K562 (cell line): ENCODE measurements around the gene HOXB5. TPM values are rescaled to one million over a fixed set of nuclear protein-coding genes. Genes with fewer than 3 reads are reported as not detected.
A peak's percentile ranks its signal among the peaks of the same experiment; 100 is the strongest.

Experiments used
- BRD9 ChIP-seq: fragments of 450-650 bp; IDR thresholded peaks from 2 replicates; pipeline ENCODE4 v1.6.1; 2018; ENCODE audit warnings: low read depth; ENCODE audit not compliant: partially characterized antibody
- CHD1 ChIP-seq: fragments of 200-600 bp; sonication (generic); IDR thresholded peaks from one replicate; pipeline ENCODE4 v1.6.1; 2012; ENCODE audit warnings: mild to moderate bottlenecking, moderate library complexity, low read length, inconsistent platforms
- FOXP1 ChIP-seq: sonication (generic); formaldehyde crosslinking; IDR thresholded peaks from 2 replicates; pipeline ENCODE4 v1.8.0; 2022; ENCODE audit warnings: mild to moderate bottlenecking, missing genetic modification reagents
- HNRNPH1 ChIP-seq: fragments of 200-400 bp; formaldehyde crosslinking; optimal IDR thresholded peaks from 2 replicates; pipeline ENCODE3; 2017; ENCODE audit warnings: low read depth, mild to moderate bottlenecking, low read length, moderate library complexity
- MYNN ChIP-seq, 2 experiments: sonication (generic); formaldehyde crosslinking in 1 of 2; IDR thresholded peaks; 2 replicates each; pipeline versions ENCODE4 v1.5.0 to v1.6.1; 2016 to 2020; ENCODE audit warnings: antibody characterized with exemption in 1 of 2, missing genetic modification reagents in 1 of 2
- NFE2L1 ChIP-seq: fragments of 450-650 bp; IDR thresholded peaks from 2 replicates; pipeline ENCODE4 v1.6.1; 2016; ENCODE audit warnings: missing genetic modification characterization, low read depth, mild to moderate bottlenecking, missing compliant biosample characterization, moderate library complexity, borderline replicate concordance
- NUFIP1 ChIP-seq: fragments of 450-650 bp; IDR thresholded peaks from 2 replicates; pipeline ENCODE4 v1.6.1; 2018; ENCODE audit not compliant: partially characterized antibody
- PHF8 ChIP-seq: fragments of 200-600 bp; sonication (generic); IDR thresholded peaks from 2 replicates; pipeline ENCODE4 v1.6.1; 2012; ENCODE audit warnings: mixed run types, mild to moderate bottlenecking, inconsistent platforms, low read length, moderate library complexity, borderline replicate concordance
- POLR2A ChIP-seq: fragments of 450-650 bp; conservative IDR thresholded peaks from 2 replicates; pipeline ENCODE4 v1.6.1; 2016
- SRSF1 ChIP-seq: fragments of 200-400 bp; formaldehyde crosslinking; IDR thresholded peaks from 2 replicates; pipeline ENCODE4 v1.6.1; 2017; ENCODE audit warnings: mild to moderate bottlenecking, low read depth, low read length, moderate library complexity
- U2AF1 ChIP-seq: fragments of 200-400 bp; formaldehyde crosslinking; optimal IDR thresholded peaks from 2 replicates; pipeline ENCODE3; 2017; ENCODE audit warnings: mild to moderate bottlenecking, low read depth, low read length, moderate library complexity
- ZBTB7A ChIP-seq: IDR thresholded peaks from 2 replicates; pipeline ENCODE4 v1.6.1; 2011; ENCODE audit warnings: low read depth, mild to moderate bottlenecking, low read length, moderate library complexity, borderline replicate concordance; ENCODE audit not compliant: control insufficient read depth
- ZFP30 ChIP-seq: fragments of 250-450 bp; sonication (Bioruptor Pico); IDR thresholded peaks from 2 replicates; pipeline ENCODE4 v1.8.0; 2022; ENCODE audit warnings: moderate library complexity, mild to moderate bottlenecking, inconsistent platforms, borderline replicate concordance
- ZNF140 ChIP-seq: fragments of 250-450 bp; sonication (Bioruptor Pico); IDR thresholded peaks from 2 replicates; pipeline ENCODE4 v1.8.0; 2021; ENCODE audit warnings: moderate library complexity, mild to moderate bottlenecking, inconsistent platforms
- ZNF146 ChIP-seq: IDR thresholded peaks from one replicate; pipeline ENCODE4 v1.6.1; 2018; ENCODE audit warnings: missing compliant biosample characterization; ENCODE audit not compliant: unreplicated experiment
- ZNF707 ChIP-seq: fragments of 250-450 bp; sonication (Bioruptor Pico); conservative IDR thresholded peaks from 2 replicates; pipeline ENCODE4 v1.8.0; 2022; ENCODE audit warnings: inconsistent platforms, mild to moderate bottlenecking, moderate library complexity
- polyA plus RNA-seq, 8 experiments: library from polyadenylated mRNA; depleted of rRNA in 4 of 8; stranded (reverse) in 5 of 8; unstranded in 3 of 8; fragments of >200 nt; fragmentation: Nextera tagmentation in 2 of 8; fragmentation: Illumina TruSeq in 1 of 8; extraction: Ambion mirVana in 2 of 8; extraction: Trizol in 1 of 8; gene quantifications; 2 replicates each; pipeline versions ENCODE4 v1.2.1 to v1.2.3, GENCODE V29; 2011 to 2014; ENCODE audit warnings: inconsistent platforms in 1 of 8, missing spikeins in 1 of 8
- total RNA-seq, 7 experiments: library from RNA; depleted of rRNA in 6 of 7; stranded (reverse); fragments of >200 nt in 6 of 7; fragmentation: Illumina TruSeq in 2 of 7; extraction: Trizol in 2 of 7; gene quantifications; 2 replicates each; pipeline versions ENCODE4 v1.2.1 to v1.2.3, GENCODE V29; 2011 to 2021; ENCODE audit warnings: low replicate concordance in 1 of 7
- TF ChIP-seq, protein P1 (sequence below): IDR thresholded peaks from 2 replicates; pipeline ENCODE4 v1.6.1; 2011; ENCODE audit warnings: borderline replicate concordance, low read depth, mild to moderate bottlenecking, moderate library complexity, low read length; ENCODE audit not compliant: insufficient read depth, poor library complexity, severe bottlenecking
- TF ChIP-seq, protein P2 (sequence below), 2 experiments: IDR thresholded peaks; 2 replicates each; pipeline ENCODE4 v1.6.1; 2012; ENCODE audit warnings: improper control_type of control experiment in 2 of 2, low read depth in 2 of 2, low read length in 2 of 2, borderline replicate concordance in 1 of 2
- TF ChIP-seq, protein P3 (sequence below): sonication (generic); formaldehyde crosslinking; IDR thresholded peaks from 2 replicates; pipeline ENCODE4 v1.4.0; 2020; ENCODE audit warnings: mild to moderate bottlenecking, missing genetic modification reagents
- TF ChIP-seq, protein P4 (sequence below): fragments of 450-650 bp; formaldehyde crosslinking; IDR thresholded peaks from 2 replicates; pipeline ENCODE4 v1.4.0; 2020; ENCODE audit warnings: mild to moderate bottlenecking, mixed read lengths

HOXB5 gene
- total and polyA plus RNA-seq, 9 of the 15 experiments (the other 6 are each of a cell fraction or from before 2014, with no cell fraction given), result 0.24 to 2.7 (median 0.65) TPM

DNA sequence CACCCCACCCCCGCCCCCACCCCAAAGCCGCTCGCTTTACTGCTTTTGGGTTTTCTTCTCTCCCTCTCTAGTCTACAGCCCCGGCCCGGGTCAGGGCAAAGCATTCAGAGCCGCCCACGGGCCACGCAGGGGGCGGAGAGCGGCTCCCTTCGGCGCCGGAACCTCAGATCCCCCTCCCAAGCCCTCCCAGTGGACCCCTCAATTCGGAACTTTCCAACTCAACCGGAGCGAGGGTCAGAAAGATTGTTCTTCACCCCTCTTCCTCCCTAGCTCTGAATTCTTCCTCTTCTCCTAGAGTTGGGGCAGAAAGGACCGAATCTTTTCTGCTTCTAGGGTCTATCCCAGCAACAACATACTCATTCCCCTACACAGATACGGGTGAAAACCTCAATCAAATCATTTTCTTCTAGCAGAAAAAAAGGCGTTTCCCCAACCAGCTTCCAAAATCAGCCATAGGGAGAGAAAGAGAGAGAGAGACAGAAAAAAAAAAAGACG is 49.7 kb downstream of the HOXB5 start (continued):
- TF ChIP-seq ZBTB7A (peak; percentile 62; the same call in 1 of the 2 replicates), ZNF707 (CRISPR knock-in tag) (no peak), MYNN (IDR thresholded peaks at IDR 0.05) (no peak), MYNN (CRISPR knock-in tag; IDR thresholded peaks at IDR 0.05) (no peak), HNRNPH1 (no peak), NFE2L1 (no peak), BRD9 (peak; percentile 28), POLR2A (0 out of 2 replicates have a peak, but pooled peaks have one; percentile 11), ZFP30 (CRISPR knock-in tag) (no peak), SRSF1 (no peak), PHF8 (no peak), ZNF140 (CRISPR knock-in tag) (no peak), CHD1 (peak; percentile 55), NUFIP1 (no peak), FOXP1 (CRISPR knock-in tag) (0 out of 2 replicates have a peak, but pooled peaks have one; percentile 33), ZNF146 (CRISPR knock-in tag) (no peak), U2AF1 (no peak)
- TF ChIP-seq, protein P1, sequence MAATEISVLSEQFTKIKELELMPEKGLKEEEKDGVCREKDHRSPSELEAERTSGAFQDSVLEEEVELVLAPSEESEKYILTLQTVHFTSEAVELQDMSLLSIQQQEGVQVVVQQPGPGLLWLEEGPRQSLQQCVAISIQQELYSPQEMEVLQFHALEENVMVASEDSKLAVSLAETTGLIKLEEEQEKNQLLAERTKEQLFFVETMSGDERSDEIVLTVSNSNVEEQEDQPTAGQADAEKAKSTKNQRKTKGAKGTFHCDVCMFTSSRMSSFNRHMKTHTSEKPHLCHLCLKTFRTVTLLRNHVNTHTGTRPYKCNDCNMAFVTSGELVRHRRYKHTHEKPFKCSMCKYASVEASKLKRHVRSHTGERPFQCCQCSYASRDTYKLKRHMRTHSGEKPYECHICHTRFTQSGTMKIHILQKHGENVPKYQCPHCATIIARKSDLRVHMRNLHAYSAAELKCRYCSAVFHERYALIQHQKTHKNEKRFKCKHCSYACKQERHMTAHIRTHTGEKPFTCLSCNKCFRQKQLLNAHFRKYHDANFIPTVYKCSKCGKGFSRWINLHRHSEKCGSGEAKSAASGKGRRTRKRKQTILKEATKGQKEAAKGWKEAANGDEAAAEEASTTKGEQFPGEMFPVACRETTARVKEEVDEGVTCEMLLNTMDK, result no peak
- TF ChIP-seq, protein P2, sequence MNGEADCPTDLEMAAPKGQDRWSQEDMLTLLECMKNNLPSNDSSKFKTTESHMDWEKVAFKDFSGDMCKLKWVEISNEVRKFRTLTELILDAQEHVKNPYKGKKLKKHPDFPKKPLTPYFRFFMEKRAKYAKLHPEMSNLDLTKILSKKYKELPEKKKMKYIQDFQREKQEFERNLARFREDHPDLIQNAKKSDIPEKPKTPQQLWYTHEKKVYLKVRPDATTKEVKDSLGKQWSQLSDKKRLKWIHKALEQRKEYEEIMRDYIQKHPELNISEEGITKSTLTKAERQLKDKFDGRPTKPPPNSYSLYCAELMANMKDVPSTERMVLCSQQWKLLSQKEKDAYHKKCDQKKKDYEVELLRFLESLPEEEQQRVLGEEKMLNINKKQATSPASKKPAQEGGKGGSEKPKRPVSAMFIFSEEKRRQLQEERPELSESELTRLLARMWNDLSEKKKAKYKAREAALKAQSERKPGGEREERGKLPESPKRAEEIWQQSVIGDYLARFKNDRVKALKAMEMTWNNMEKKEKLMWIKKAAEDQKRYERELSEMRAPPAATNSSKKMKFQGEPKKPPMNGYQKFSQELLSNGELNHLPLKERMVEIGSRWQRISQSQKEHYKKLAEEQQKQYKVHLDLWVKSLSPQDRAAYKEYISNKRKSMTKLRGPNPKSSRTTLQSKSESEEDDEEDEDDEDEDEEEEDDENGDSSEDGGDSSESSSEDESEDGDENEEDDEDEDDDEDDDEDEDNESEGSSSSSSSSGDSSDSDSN (IDR thresholded peaks at IDR 0.05; ENCODE audit: borderline replicate concordance in 1 of 2, low read depth in 2 of 2, low read length in 2 of 2), result no peak; a peak in 2 of 4 replicates
- TF ChIP-seq, protein P3, sequence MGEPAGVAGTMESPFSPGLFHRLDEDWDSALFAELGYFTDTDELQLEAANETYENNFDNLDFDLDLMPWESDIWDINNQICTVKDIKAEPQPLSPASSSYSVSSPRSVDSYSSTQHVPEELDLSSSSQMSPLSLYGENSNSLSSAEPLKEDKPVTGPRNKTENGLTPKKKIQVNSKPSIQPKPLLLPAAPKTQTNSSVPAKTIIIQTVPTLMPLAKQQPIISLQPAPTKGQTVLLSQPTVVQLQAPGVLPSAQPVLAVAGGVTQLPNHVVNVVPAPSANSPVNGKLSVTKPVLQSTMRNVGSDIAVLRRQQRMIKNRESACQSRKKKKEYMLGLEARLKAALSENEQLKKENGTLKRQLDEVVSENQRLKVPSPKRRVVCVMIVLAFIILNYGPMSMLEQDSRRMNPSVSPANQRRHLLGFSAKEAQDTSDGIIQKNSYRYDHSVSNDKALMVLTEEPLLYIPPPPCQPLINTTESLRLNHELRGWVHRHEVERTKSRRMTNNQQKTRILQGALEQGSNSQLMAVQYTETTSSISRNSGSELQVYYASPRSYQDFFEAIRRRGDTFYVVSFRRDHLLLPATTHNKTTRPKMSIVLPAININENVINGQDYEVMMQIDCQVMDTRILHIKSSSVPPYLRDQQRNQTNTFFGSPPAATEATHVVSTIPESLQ, result no peak
- TF ChIP-seq, protein P4, sequence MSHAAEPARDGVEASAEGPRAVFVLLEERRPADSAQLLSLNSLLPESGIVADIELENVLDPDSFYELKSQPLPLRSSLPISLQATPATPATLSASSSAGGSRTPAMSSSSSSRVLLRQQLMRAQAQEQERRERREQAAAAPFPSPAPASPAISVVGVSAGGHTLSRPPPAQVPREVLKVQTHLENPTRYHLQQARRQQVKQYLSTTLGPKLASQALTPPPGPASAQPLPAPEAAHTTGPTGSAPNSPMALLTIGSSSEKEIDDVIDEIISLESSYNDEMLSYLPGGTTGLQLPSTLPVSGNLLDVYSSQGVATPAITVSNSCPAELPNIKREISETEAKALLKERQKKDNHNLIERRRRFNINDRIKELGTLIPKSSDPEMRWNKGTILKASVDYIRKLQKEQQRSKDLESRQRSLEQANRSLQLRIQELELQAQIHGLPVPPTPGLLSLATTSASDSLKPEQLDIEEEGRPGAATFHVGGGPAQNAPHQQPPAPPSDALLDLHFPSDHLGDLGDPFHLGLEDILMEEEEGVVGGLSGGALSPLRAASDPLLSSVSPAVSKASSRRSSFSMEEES (CRISPR knock-in tag), result no peak
